Limb (tissue), 2 donors: ENCODE measurements around the gene AGBL5.

Experiments
- DNase-seq, 2 donors: peaks; one replicate each; pipeline ENCODE4 v3.0.0-alpha.2; 2016; ENCODE audit errors: extremely low spot score in 2 of 2

Gene AGBL5

DNA sequence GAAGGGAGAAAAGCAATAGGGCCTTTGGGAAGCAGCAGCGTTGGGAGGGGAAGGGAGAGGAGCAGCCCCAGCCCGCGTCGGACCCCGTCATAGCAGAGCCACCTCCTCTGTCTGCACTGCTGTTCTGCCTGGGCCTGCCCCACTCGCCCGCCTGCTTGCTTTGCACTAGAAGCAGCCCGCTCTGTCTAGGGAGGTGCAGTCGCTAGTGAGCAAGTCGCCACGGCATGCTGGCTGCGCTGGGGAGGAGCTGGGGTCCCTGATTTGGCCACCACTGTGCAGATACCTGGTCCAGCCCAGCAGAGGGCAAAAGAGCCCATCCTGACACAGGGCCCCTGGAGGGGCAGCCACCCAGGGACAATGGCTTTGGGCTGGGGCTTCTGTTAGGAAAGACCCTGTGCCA is 26.7 kb upstream of the AGBL5 start:
- no peak for DNase-seq

DNA sequence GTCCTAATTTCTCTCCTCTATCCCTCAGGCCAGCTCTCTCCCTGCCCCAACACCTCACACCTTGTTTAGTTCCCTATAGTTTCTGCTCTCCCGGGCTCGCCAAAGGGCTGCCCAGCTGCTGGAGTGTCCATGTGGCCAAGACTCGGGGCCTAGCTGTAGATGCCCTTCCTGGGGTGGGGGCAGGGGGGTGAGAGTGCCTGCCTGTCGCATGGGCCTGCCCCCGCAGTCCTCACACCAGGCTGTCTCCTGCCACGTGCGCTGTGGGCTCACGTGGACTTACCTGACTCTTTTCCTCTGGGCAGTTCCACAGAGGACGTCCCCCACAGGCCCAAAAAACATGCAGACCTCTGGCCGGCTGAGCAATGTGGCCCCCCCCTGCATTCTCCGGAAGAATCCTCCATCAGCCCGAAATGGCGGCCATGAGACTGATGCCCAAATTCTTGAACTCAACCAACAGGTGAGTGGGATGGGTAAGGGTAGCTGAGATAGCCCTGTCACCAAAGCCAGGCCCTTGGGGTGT is 26.1 kb upstream of the AGBL5 start:
- DNase-seq: no peak

DNA sequence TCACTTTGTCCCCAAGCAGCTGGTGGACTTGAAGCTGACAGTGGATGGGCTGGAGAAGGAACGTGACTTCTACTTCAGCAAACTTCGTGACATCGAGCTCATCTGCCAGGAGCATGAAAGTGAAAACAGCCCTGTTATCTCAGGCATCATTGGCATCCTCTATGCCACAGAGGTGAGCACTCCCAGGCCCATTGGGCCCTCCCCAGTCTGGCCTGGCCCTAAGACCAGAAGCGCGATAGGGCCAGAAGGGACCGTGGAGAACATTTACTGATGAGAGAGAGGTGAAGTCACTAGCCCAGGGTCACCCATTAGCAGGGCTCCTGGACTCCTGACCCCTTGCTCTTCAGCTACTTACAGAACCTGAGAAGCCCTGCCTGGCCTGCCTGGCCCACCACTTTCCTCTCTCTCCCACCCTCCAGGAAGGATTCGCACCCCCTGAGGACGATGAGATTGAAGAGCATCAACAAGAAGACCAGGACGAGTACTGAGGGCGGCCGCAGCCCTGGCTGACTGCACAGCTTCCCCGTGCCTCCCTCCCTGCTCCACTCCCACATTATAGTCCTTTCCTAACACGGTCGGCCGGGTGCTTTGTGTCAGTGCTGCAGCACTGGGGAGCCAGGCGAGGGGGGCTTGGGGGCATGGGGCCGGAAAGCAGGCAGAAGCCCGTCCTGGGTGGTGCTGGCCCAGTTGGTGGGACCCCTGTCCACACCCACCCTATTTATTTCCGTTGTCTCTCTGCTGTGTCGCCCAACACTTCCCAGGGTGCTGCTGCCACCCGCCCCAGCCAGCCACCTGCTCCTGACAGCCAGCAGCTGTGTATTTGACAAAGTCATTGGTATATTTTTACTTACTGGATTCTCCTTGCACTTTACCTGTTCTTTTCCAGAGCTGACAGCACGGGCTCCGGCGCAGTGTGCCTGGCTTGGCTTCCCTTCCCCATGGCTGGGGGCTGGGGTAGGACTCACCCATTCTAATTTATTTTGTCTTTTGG is 25.3 kb upstream of the AGBL5 start:
- no peak for DNase-seq

DNA sequence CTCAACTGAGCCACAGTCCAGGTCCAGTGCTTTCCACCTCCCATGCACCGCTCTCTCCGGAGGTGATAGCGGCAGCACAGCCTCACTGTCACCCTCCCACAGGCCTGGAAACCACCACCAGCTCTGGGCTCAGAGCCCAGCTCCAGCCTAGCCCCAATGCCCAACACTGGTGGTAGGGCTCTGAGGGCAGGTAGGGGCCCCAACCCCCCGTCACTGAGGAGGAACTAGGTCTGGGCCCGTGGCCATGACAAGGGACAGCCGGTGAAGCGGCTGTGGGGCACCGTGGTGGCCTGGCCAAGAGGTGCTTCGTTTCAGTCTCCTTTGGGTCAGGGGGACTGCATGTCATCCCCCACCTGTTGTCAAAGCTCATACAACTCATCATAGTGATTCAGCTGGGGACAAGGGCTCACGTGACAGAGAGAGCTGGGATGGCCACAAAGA is 24.2 kb upstream of the AGBL5 start:
- no peak for DNase-seq

DNA sequence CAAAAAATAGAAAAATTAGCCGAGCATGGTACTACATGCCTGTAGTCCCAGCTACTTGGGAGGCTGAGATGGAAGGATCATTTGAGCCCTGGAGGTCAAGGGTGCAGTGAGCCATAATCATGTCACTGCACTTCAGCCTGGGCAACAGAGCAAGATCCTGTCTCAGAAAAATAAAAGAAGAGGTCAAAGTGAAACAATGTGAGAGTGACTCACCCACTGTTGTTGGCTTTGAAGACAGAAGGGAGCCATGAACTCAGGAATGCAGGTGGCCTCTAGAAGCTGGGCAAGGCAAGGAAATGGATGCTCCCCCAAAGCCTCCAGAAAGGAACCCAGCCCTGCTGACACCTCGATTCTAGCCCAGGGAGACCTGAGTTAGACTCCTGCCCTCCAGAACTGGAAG is 22.4 kb upstream of the AGBL5 start:
- DNase-seq: no peak

DNA sequence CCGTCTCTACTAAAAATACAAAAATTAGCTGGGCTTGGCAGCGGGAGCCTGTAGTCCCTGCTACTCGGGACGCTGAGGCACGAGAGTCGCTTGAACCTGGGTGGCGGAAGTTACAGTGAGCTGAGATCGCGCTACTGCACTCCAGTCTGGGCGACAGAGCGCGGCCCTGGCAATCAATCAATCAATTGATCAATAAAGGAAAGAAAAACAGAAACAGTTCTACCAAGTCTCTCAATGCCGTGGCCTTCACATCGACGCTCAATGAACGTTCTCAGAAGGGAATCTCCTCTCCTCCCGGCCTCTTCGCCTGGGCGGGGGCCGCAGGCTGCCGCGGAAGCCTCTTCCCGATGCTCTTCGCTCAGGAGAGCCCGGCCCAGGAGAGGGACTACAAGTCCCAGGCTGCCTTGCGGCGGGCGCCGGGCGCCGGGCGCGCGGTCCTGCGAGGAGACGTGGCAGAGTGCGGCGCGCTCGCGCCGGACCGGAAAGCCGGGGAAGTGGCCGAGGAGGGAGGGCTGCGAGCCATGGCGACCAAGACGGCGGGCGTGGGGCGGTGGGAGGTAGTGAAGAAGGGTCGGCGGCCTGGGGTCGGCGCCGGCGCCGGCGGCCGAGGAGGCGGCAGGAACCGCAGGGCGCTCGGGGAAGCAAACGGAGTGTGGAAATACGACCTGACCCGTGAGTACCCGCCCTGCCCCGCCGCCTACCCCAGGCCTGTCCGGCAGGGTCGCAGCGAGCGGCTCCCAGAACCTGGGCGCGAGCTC is 18.8 kb upstream of the AGBL5 start, which contains the start of gene TMEM214:
Gene TMEM214, plus strand, starts transcription at position 471 of the 758 bp plus-strand sequence. Its CDS starts 51 bp downstream, at position 522.
- peak; percentile 90 to 93 for DNase-seq

DNA sequence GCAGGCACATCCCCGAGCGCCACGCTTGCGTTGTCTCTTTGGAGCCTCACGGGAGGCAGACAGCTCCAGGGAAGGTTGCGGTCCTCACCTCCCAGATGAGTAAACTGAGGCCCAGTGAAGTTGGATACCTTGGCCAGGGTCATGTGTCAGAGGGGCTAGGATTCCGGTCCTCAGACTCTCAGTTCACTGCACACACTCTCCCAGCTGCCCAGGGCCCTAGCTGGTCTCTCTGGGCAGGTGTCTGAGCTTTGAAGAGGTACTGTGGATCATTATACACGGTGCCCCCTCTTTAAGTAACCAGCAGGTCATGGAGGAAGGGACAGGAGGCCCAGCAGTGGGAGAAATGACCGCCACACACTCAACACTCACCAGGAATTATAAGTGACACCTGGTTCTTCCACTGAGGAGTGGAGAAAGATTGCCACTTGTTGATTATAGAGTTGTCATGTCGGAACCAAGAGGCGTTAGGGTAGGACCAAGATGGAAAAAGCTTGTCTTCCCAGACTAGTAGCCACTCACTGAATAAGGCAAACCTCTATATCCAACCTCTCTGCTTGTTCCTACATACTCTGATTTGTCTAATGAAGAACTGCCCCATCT is 18.1 kb upstream of the AGBL5 start:
- no peak for DNase-seq

DNA sequence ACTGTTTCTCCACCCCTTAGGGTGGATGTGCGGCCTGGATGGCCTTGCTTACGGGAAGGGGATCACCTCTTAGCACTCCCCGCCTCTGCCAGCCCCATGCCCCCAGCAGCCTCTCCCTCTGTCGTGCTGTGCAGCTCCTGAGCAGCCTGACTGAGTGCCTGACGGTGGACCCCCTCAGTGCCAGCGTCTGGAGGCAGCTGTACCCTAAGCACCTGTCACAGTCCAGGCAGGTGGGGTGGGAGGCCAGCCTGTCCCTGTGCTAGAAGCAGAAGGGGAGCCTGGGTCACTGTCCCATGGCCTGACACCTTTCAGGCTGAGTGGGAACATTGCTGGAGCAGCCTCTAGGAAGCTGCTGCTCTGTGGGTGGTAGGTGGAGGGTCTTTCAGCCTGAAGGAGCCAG is 13.5 kb upstream of the AGBL5 start:
- DNase-seq: no peak

DNA sequence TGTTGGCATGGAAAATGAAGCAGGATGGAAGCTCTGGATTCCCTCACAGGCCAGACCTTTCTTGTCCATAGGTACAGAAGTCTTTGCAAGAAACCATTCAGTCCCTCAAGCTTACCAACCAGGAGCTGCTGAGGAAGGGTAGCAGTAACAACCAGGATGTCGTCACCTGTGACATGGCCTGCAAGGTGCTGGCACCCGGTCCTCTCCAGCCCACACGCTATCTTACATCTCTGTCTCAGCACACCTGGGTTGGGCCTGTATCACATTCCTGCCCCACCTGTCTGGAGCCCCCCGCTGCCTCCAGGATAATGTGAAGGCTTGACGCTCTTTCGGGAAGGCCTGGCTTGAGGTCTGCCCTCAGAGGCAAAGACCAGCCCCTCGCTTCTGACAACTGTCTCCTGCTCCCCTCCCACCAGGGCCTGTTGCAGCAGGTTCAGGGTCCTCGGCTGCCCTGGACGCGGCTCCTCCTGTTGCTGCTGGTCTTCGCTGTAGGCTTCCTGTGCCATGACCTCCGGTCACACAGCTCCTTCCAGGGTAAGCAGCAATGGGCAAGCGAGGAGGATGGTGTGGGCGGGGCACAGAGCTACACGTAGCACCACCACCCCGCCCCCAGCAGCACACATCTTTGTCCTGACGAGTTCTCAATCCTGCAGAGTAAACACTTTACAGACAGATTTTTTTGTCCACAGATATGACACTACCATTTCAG is 12.7 kb upstream of the AGBL5 start:
- DNase-seq: no peak

DNA sequence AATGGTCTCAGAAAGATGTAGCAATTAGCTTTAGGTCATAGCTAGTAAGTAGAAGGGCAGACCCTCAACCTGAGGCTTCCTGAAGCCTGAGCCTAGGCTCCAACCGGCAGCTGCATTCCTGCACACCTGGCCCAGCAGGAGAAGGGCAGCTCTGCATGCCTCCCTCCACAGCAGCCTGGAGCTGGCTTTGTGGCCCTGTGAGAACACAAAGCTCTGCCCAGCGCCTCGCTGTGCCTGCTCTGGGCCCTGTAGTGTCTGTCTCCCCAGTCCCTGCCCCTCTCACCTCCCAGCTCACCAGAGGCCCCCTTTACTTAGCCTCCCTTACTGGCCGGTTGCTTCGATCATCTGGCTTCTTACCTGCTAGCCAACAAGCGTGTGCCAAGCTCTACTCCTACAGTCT is 12.0 kb upstream of the AGBL5 start:
- no peak for DNase-seq

DNA sequence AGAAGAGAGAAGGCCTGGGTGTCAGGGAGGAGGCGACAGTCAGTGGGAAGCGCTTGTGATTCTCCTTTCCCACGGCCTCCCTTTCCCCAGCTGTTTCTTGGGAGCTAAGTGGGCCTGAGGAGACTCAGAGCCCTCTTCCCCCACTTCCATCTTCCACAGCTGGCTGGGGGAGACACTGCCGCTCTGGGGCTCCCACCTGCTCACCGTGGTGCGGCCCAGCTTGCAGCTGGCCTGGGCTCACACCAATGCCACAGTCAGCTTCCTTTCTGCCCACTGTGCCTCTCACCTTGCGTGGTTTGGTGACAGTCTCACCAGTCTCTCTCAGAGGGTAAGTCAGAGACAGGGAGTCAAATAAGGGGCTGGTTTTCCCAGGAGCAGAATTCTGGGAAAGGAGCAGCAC is 11.6 kb upstream of the AGBL5 start:
- DNase-seq: no peak

DNA sequence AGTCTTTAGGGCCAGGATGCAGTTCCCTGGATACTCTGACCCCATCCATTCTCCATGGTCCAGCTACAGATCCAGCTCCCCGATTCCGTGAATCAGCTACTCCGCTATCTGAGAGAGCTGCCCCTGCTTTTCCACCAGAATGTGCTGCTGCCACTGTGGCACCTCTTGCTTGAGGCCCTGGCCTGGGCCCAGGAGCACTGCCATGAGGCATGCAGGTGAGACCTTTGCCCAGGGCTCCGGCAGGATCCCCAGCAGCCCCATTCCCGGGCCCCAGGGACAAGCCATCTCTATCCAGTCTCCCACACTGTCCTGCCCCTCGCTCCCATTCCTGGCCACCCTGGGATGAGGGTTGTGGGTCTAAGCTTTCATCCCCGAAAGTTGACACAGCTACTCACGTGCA is 11.2 kb upstream of the AGBL5 start:
- no peak for DNase-seq

DNA sequence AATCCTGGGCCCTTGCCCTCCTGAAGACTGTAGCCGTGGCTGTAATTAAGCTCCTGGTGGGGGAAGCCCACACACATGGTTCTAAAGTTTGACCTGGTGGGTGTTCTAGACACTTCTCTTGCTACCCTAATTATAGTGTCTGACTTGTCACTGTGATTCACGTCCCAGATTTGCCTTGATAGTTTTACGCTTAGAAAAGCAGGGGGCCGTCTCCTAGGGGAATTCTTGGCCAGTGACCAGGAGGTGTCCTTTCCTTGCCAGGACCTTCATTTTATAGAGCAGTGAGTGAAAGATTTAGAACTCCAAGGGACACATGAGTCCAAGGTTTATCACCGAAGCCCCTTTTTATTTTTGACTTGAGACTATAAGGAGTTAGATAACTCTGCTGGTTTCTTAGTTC is 9.7 kb upstream of the AGBL5 start:
- DNase-seq: no peak

DNA sequence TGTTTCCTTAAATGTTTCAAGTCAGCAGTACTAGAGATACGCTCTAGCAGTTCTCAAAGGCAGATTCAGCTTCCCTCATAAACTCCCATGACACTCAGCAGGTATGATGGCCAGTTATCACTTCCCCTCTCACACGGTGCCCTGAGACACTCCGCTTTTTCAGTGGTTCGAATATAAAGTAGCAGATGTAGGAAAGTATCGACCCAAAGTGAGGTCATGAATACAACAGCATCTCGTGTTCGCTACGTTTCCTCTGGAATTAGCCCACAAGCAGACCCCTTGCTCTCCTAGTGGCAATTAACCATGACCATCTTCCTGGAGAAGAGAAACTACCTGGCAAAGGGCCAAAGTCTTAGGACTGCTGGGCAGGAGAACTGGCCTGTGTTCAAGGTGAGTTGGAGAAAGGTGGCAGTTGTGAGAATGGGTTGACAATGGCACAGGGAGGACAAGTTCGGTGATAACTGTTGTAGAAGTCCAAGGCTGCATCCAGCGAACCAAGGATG is 9.3 kb upstream of the AGBL5 start:
- no peak for DNase-seq

DNA sequence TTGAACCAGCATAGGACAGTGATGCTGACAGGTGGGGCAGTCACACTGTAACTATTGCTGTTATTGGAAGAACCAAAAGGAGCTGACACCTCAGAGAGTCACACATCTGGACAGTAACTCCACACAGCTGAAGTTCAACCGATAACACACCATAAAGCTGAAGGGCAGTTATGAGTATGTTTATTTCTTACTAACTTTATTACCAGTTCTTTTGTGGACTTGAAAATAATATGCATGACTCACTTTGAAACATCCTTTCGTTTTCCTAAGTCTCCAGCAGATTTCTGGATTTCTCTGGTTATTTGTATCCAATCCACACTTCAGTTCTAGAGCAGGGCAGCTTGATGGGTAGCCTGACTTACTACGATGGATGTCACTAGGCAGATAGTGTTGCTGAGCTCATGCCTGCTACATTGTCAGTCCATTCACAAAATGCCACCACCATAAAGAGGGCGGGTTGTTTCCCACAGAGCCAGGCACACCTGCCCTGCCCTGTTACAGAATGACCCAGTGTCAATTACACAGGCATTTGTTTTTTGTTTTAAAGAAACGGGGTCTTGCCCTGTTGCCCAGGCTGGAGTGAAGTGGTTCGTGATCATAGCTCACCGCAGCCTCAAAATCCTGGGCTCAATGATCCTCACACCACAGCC is 8.4 kb upstream of the AGBL5 start:
- DNase-seq: no peak

DNA sequence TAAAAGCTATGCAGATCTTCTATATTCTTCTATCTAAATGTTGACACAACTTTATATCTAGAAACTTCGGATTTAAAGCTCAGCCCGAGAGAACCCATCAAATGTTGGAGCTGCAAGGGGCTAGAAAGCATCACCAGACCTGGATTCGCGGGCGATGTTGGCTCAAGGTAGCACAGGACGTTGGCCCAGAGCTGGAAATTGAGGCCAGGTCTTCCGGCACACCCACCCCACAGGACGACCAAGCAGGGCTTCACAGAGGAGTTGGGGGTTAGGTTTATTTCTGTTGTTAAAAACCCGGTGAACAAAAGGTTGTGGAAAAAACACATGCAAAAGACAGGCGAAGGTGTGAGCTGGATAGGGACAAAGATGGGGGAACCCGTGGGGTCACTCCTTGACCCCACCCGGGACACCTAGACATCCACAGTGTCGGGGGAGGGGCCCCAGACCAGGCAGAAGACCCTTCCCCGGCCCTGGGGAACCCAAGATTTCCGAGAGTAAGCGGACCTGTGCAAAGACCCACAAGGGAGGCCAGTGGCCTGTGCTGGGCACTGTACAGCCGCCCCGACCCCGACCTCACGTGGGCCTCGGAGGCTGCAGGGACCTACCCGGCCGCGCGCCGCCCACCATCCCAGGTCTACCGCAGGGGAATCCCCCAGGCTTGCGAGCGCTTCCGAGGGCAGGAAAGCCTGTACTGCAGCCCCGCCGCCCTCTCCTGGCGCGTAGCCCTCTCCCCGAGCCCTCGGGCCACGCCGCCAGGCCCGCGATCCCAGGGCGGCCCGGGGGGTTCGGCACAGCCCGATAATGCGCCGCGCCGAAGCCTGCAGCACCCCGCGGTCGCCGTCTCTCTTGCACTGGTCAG is 1.8 kb upstream of the AGBL5 start:
- DNase-seq: no peak

DNA sequence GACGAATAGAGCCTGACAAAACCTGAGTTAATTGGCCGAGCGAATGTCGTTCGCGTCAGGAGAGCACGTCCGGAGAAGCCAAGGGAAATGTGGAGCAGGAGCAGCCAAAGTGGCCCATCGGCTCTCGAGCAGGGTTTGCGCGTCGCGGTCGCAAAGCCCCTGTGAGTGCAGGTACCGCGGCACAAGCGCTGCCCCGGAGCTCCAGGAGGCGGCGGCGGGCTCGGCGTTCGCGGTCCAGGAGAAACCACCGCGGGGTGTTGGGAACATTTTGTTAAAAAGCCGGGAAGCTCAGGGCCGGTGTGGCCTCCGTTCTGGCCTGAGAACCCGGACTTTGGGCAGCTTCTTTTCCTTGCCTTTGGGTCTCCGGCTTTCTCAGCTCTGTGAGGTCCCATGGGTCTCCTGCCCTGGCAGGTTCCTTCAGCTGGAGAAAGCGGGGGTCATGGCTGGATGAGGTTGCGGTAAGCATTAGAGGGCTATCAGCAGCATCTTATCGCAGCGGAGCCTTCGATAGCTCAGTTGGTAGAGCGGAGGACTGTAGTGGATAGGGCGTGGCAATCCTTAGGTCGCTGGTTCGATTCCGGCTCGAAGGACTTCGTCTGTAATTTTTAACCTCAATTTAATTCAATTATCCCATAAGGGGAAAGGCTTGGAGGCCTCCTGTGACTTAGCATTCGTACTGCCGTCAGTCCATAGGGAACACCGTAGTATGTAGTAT is 1.0 kb upstream of the AGBL5 start:
- peak in 1 of 2 donors; percentile 98 for DNase-seq

DNA sequence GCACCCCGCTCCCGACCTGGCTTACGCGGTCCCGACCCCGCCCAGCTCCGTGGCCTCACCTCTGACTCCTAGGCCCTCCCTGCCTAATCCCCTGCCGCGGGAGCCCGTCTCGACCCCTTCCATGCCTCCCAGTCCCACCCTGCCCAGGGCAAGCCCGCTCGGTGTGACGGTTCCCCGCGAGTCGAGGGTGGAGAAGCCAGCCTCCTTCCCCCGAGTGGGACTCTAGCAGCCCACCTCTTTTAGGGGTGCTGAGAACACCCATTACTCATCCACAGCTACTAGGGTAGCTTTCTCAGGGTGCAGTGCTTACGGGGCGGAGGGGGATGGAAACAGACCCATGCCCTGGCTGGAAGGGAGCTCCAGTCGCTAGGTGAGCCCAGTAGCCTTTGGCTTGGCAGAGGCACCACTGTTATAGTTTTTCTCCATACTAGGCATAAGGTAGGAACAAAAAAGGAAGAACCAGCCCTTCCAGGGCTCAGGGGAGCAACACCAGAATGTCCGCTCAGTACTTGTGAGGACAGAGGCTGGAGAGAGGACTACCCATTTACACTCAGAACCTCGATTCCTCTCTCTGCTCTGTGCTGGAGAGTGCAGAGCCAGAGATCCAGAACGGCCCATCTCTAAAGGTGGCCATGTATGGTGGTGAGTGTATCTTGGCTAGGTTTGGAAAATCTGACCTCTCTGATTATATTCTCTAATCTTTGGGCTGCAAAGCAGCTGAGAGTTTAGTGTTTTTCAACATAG is 606 bp downstream of the AGBL5 start:
- DNase-seq: no peak
